Kidney epithelial cell (primary cell): ENCODE measurements around the gene COQ8A. TPM values are rescaled to one million over a fixed set of nuclear protein-coding genes. Genes with fewer than 3 reads are reported as not detected.

Experiments used
- DNase-seq: peaks from one replicate; pipeline ENCODE4 v3.0.0-alpha.2; 2010; ENCODE audit warnings: low read depth
- H3K27me3 ChIP-seq: 2 replicates; pipeline ENCODE4 v1.6.0; 2011; ENCODE audit warnings: low read length; ENCODE audit not compliant: control insufficient read depth, insufficient read depth
- H3K36me3 ChIP-seq: 2 replicates; pipeline ENCODE4 v1.5.1; 2011; ENCODE audit warnings: low read length; ENCODE audit not compliant: control insufficient read depth, insufficient read depth
- H3K4me3 ChIP-seq: 2 replicates; pipeline ENCODE4 v1.5.1; 2011; ENCODE audit warnings: low read depth, mild to moderate bottlenecking, control low read depth, low read length
- total RNA-seq: library from RNA; depleted of rRNA; stranded (reverse); fragments of >200 nt; gene quantifications from 2 replicates; pipeline ENCODE4 v1.2.3, GENCODE V29; 2015
- TF ChIP-seq, protein P1 (sequence below): IDR thresholded peaks from 2 replicates; pipeline ENCODE4 v1.5.1; 2011; ENCODE audit warnings: mild to moderate bottlenecking, moderate library complexity, low read length, control low read depth, inconsistent platforms; ENCODE audit not compliant: insufficient read depth, poor library complexity, severe bottlenecking

Gene COQ8A
- total RNA-seq, 1 donor from 2014 or later: 11.8 TPM

DNA sequence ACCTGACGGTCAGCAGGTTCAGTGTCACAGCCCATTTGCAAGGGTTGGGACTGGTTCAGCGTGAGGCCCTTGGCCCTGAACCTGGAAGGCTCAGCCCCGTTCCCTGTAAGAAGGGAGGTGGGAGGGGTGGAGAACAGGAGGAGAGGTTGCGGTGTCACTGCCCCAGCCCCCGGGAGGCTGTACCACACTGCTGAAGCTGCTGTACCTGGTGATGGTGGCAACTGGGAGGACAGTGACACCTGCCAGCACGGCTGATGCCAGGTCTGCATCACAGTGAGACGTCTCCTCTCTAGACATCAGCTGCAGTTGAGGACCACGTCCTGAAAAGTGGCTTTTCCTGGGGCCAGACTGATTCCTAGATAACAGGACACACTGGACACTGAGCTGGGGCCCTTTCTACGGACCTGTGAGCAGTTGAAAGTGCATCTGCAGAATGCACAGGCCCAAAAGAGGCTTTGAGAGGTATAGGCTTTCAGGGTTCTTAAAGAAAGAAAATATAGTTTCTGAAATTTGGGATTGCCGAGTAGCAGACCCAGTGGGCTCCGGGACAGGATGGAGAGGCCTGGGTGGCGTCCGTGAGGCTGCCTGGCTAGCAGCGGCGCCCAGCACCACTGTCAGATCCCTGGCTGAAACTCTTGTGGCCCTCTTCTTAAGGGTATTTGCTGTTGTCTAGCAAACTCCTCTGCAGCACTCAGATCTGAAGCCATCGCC, 47.7 kb downstream of the COQ8A start:
- TF ChIP-seq, protein P1, sequence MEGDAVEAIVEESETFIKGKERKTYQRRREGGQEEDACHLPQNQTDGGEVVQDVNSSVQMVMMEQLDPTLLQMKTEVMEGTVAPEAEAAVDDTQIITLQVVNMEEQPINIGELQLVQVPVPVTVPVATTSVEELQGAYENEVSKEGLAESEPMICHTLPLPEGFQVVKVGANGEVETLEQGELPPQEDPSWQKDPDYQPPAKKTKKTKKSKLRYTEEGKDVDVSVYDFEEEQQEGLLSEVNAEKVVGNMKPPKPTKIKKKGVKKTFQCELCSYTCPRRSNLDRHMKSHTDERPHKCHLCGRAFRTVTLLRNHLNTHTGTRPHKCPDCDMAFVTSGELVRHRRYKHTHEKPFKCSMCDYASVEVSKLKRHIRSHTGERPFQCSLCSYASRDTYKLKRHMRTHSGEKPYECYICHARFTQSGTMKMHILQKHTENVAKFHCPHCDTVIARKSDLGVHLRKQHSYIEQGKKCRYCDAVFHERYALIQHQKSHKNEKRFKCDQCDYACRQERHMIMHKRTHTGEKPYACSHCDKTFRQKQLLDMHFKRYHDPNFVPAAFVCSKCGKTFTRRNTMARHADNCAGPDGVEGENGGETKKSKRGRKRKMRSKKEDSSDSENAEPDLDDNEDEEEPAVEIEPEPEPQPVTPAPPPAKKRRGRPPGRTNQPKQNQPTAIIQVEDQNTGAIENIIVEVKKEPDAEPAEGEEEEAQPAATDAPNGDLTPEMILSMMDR: no peak
- no peak overlapping the region for H3K4me3 ChIP-seq
- no peak for DNase-seq
- H3K36me3 ChIP-seq: no peaks in the 10 kb centered on the region
- H3K27me3 ChIP-seq: no peaks in the 10 kb centered on the region

DNA sequence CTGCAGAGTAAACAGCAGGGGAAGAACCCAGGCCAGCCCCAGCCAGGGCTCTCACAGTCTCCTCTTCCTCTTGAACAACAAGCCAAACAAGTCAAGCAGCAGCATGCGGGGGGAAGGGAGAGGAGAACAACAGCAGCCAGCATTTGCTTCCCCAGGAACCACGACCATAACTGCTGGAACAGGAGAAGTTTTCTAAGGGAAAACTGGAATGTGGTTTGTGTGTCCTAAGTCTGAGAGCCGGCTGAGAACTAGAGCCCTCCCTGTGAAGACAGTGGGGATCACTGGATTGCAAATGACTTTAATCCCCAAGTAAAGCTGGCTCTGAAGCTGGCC, 48.2 kb downstream of the COQ8A start:
- Histone ChIP-seq H3K27me3 (no peaks in the 10 kb centered on the region), H3K36me3 (no peaks in the 10 kb centered on the region), H3K4me3 (no peak overlapping the region)
- DNase-seq: no peak
- TF ChIP-seq, protein P1: no peak

DNA sequence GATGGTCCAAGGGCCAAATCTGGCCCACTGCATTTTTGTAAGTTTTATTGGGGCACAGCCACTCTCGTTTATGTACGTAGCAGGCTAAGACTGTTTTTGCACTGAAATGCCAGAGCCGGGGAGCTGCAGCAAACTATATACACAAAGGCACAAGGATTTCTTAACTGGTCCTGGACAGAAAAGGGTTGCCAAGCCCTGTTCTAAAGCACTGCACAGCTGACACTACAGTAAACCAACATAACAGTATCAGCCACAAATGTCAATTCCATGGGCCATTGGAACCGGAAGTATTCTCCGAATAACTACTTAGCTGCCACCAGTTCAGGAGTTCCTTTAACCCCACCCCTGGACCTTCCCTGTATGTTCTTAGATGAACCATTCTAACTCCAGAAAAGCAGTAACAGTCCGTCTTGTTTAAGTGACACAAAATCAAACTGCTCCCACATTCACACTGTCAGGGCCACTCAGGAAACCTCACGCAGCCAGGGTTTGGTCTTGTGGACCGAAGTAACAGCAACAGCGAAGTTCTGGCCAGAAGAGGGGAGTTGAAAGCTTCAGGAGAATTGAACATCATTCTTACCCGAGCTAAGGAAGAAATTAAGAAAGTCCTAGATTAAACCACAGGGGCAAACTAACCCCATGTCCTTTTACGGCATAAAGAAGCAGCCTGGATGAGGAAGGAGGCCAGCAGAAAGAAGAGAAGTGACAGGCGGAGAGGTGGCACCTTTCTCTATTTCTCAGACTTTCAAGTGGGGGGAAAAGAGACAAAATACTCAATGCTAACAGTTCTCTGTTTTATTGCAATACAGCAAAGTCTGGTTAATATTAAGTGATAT, 49.2 kb downstream of the COQ8A start:
- H3K36me3 ChIP-seq: no peaks in the 10 kb centered on the region
- H3K4me3 ChIP-seq: no peak overlapping the region
- TF ChIP-seq, protein P1: no peak
- no peak for DNase-seq
- no peaks in the 10 kb centered on the region for H3K27me3 ChIP-seq

DNA sequence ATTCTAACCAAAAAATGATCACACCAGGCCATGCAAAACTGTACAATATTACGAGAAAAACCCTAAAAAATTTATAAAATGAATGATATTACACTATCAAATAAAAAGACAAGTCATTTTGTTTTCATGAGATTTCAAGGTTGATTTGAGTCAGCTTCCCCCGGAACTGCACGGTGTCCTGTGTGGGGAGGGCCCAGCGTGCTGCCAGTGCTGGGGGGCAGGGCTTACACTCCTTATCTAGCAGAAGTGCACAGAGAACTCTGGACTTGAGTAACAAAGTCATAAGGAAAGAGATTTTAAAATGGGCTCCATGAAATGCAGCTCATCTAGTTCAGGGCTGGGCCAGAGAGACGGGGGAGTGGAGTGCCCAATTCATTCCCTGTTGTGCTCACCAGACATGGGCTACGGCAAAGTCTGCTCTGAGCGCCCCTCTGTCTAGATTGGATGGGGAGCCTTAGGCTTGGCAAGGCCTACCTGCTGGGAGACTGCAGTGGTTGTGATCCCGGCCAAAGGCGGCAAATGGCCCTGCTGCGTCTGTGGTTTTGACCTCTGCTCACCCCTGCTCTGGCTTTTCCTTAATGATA, 50.1 kb downstream of the COQ8A start:
- no peak for DNase-seq
- no peaks in the 10 kb centered on the region for H3K27me3 ChIP-seq
- H3K36me3 ChIP-seq: no peaks in the 10 kb centered on the region
- TF ChIP-seq, protein P1: no peak
- no peak overlapping the region for H3K4me3 ChIP-seq

DNA sequence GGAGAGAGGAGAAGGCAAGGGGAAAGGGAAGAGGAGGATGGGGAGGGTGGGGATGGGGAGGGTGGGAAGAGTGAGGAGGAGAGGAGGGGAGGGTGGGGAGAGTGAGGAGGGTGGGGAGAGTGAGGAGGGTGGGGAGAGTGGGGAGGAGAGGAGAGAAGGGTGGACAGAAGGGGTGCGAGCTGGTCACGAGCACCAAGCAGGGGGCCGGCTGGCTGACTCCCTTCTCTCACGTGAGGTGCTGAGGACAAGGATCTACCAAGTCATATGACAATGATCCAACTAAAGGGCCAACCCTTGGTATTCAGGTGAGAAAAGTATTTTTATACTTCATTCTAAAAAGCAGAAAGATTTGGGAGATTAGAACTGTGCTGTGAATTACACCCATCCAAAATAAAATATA, 51.8 kb downstream of the COQ8A start:
- no peak for DNase-seq
- TF ChIP-seq, protein P1: no peak

More for the DNA sequence above, 51.8 kb downstream of the COQ8A start:
- Histone ChIP-seq H3K36me3 (no peaks in the 10 kb centered on the region), H3K4me3 (no peak overlapping the region), H3K27me3 (no peaks in the 10 kb centered on the region)
